Measurements from ENCODE around the gene ARL3.

Gene ARL3

GRCh38 chr10:102644646-102645387 lies 69.4 kb downstream of the ARL3 start:
- H3K4me1 Mint-ChIP-seq: peaks cover 41% of the 10 kb centered on the region

DNA sequence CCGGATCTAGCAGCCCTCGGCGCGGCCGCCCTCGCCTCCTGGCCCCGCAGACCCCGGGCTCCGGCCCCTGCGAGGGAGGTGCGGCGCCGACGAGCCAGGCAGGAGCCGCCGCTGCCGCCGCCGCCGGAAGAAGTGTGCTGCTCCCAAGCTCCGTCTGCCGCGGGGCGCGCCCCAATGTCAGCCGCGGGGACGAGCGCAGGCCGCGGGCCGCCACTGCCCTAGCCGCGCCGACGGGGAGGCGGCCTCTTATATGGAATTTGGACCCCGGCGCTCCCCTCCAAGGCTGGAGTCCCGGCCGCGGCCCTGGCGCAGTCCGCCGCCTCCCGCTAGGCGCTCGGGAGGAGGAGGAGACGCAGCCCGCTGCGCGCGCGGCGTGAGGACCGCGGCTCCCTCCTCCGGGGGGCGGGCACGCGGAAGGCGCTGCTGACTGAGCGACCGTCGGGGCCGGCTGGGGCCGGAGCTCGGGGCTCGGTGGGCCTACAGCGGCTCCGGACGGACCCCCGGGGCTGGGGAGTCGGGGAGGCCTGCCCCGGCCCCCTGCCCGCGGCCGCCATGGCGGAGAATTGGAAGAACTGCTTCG lies 70.0 kb downstream of the ARL3 start, which contains the start of gene TRIM8:
Gene TRIM8 (plus strand): TSS at position 414 of the 580 bp plus-strand sequence. CDS start 139 bp downstream, at position 553.
- Mint-ChIP-seq H3K27me3 (ENCODE audit: low read depth) (no peaks in the 10 kb centered on the region), H3K4me1 (peaks cover 36% of the 10 kb centered on the region), H3K36me3 (ENCODE audit: low read depth) (peaks cover 12% of the 10 kb centered on the region), H3K4me3 (peak within 1 kb of the TSS; percentile 94 to 98 (median 97)), H3K27ac (peak within 1 kb of the TSS; percentile 98 to 99 (median 99)), H3K9me3 (no peaks in the 10 kb centered on the region)
- TF ChIP-seq, protein P1, sequence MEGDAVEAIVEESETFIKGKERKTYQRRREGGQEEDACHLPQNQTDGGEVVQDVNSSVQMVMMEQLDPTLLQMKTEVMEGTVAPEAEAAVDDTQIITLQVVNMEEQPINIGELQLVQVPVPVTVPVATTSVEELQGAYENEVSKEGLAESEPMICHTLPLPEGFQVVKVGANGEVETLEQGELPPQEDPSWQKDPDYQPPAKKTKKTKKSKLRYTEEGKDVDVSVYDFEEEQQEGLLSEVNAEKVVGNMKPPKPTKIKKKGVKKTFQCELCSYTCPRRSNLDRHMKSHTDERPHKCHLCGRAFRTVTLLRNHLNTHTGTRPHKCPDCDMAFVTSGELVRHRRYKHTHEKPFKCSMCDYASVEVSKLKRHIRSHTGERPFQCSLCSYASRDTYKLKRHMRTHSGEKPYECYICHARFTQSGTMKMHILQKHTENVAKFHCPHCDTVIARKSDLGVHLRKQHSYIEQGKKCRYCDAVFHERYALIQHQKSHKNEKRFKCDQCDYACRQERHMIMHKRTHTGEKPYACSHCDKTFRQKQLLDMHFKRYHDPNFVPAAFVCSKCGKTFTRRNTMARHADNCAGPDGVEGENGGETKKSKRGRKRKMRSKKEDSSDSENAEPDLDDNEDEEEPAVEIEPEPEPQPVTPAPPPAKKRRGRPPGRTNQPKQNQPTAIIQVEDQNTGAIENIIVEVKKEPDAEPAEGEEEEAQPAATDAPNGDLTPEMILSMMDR (IDR thresholded peaks at IDR 0.05; ENCODE audit: unreplicated experiment in 3 of 3): no peak

More at GRCh38 chr10:102644646-102645387, 69.4 kb downstream of the ARL3 start:
- TF ChIP-seq, protein P1 (IDR thresholded peaks at IDR 0.05; ENCODE audit: unreplicated experiment in 3 of 3): peak; percentile 45 to 60 (median 53)
- H3K4me3 Mint-ChIP-seq: peak overlapping the region; percentile 88 to 94 (median 93)
- peaks cover 12% of the 10 kb centered on the region for H3K36me3 Mint-ChIP-seq (ENCODE audit: low read depth)
- no peaks in the 10 kb centered on the region for H3K27me3 Mint-ChIP-seq (ENCODE audit: low read depth)
- no peaks in the 10 kb centered on the region for H3K9me3 Mint-ChIP-seq
- H3K27ac Mint-ChIP-seq: peak overlapping the region; percentile 83 to 98 (median 87)

GRCh38 chr10:102643336-102644065 lies 70.7 kb downstream of the ARL3 start:
- H3K4me3 Mint-ChIP-seq: peak overlapping the region; percentile 94 to 98 (median 97)
- H3K4me1 Mint-ChIP-seq: peaks cover 29% of the 10 kb centered on the region
- TF ChIP-seq, protein P1 (IDR thresholded peaks at IDR 0.05; ENCODE audit: unreplicated experiment in 3 of 3): no peak
- no peaks in the 10 kb centered on the region for H3K27me3 Mint-ChIP-seq (ENCODE audit: low read depth)
- H3K9me3 Mint-ChIP-seq: no peaks in the 10 kb centered on the region
- H3K27ac Mint-ChIP-seq: peak overlapping the region; percentile 98 to 99 (median 99)
- peaks cover 9% of the 10 kb centered on the region for H3K36me3 Mint-ChIP-seq (ENCODE audit: low read depth)

DNA sequence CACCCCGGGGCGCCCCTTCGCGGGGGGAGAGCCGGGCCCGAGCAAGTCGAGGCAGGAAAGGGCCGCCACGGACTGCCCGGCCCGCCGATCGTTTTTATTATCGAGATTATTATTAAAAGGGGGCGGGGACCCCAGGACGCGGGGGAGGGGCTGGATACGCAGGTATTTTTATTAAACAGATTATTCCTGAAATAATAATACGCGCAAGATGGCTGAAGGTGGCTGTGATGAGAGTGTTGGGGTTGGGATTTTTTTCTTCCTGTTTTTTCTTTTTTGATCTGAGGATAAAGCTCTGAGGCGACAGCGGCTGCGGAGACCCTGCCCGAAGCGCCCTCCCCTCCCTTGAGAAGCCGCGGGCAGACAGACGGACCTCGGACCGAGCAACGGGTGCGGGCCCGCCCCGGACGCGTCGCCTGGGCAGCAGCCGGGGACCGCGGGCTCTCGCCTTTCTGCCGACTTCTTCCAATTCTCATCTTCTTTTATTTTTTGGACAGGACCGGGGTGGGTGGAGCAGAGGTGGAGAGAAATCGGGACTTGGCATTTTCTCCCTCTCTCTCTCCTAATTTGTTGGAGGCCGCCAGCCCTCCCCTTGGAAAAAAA lies 71.4 kb downstream of the ARL3 start:
- H3K27ac Mint-ChIP-seq: peak overlapping the region; percentile 98 to 99 (median 99)
- peaks cover 22% of the 10 kb centered on the region for H3K4me1 Mint-ChIP-seq
- no peaks in the 10 kb centered on the region for H3K9me3 Mint-ChIP-seq
- H3K36me3 Mint-ChIP-seq (ENCODE audit: low read depth): peaks cover 9% of the 10 kb centered on the region
- H3K4me3 Mint-ChIP-seq: peak overlapping the region; percentile 94 to 98 (median 97)
- TF ChIP-seq, protein P1 (IDR thresholded peaks at IDR 0.05; ENCODE audit: unreplicated experiment in 3 of 3): no peak
- no peaks in the 10 kb centered on the region for H3K27me3 Mint-ChIP-seq (ENCODE audit: low read depth)

GRCh38 chr10:102641880-102642735 lies 72.1 kb downstream of the ARL3 start:
- Mint-ChIP-seq H3K36me3 (ENCODE audit: low read depth) (peaks cover 9% of the 10 kb centered on the region), H3K9me3 (no peaks in the 10 kb centered on the region), H3K27ac (peak overlapping the region; percentile 98 to 100 (median 99)), H3K4me3 (peak overlapping the region; percentile 90 to 94 (median 93)), H3K27me3 (ENCODE audit: low read depth) (no peaks in the 10 kb centered on the region), H3K4me1 (peaks cover 18% of the 10 kb centered on the region)
- TF ChIP-seq, protein P1 (IDR thresholded peaks at IDR 0.05; ENCODE audit: unreplicated experiment in 3 of 3): no peak
